IPS-18c (cell line): Measurements from ENCODE around the gene MAP3K3.

Source experiments
- H3K4me3 ChIP-seq: 2 replicates; pipeline ENCODE4 v1.7.0; 2013; ENCODE audit warnings: low read depth, mild to moderate bottlenecking, low read length, moderate library complexity; ENCODE audit not compliant: insufficient read depth
- H3K9me3 ChIP-seq: one replicate; pipeline ENCODE4 v1.6.1; 2013; ENCODE audit warnings: mild to moderate bottlenecking, low read length, moderate library complexity; ENCODE audit not compliant: control insufficient read depth, insufficient read depth

The MAP3K3 gene

DNA sequence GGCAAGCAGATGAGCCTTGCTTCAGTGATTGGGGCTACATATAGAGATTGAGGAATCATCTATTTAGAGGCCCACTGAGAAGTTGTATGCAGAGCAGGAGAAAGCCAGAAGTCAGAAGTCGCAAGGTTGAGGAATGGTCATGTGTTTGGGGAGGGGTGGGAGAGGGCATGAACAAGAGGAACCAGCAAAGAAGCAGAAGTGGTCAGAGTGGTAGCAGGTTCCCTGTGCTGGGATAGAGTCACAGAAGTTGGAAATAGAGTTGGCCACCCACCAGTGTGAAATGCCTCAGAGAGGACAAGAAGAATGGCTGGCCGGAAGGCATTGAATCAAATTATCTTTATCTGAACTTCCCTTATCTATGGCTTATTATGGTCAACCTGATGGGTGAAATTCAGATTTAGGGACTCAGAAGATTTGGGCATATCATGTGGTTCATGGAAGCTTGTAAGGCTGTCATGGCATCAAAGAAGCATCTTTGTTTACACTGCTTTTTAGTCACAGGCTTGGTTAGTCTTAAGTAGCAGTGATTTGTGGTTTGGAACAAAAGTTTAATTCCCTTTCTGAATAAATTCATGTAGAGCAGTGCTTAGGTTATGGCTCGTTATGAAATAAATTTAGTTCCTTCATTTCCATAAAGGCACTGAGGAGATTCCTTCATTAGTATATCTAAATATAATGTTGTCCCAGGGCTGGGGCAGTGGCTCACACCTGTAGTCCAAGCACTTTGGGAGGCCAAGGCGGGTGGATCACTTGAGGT, 19.7 kb downstream of the MAP3K3 start:
- Histone ChIP-seq H3K9me3 (no peaks in the 10 kb centered on the region), H3K4me3 (no peak overlapping the region)

DNA sequence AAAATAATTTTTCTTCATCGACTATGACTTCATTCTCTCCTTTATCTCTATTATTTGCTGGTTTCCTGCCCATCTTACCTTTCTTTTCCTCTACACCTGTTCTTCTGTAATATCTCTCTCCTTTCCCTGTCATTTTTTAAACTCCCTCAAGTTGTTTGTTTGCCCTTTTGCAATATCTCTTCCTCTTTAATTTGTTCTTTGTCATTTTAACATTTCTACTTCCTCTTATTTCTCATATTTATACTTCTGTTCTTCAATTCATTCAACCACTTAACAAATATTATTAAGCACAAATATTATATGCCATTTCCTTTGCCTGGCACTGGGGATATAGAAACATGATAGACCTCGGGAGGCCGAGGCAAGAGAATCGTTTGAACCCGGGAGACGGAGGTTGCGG, 22.6 kb downstream of the MAP3K3 start:
- Histone ChIP-seq H3K4me3 (no peak overlapping the region), H3K9me3 (no peaks in the 10 kb centered on the region)

DNA sequence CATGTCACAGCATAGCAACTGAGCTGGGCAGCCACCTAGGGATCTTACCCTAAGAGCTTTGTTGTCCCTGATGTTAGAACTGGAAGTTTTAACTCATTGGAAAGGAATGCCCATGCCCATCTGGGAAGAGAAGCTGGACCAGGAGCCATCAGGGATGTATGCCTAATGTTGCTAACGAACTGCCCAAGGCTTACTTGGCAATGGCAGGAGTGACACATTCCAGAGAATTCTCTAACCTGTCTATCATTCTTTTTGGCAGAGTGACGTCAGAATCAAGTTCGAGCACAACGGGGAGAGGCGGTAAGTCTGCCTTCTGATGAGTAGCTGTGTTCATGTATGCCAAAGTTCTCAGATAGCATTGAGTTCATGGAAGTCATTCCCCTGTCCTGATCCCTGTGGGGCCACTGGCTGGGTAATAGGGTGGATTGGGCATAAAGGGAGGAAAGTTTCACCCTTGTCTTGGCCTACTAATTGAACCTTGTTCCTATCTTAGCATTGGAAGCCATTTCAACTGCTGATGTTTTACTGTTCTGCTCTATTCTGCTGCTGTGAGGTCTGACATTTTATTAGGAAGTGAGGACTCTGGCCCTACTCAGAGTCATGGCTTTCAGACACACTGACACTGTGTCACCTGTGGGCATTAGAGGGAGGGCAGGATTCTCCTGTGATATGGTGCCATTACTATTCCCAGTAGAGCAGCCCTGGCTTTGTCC, 23.7 kb downstream of the MAP3K3 start:
- no peaks in the 10 kb centered on the region for H3K9me3 ChIP-seq
- H3K4me3 ChIP-seq = no peak overlapping the region

DNA sequence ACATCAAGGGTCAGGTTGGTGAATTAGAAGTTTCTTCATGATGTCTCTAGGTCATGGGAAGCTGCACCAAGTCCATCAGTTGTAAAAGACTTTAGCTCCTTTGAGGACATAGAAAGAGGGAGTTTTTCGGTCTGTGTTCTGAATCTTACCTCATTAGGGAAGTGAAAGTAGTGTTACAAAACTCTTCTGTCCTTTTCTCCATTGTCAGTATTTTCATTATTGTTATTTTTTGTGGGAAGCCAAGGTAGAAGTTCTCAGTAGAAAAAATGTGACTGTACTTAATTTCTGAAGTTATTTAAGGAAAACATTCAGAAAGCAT, 24.2 kb downstream of the MAP3K3 start:
- Histone ChIP-seq H3K4me3 (no peak overlapping the region), H3K9me3 (no peaks in the 10 kb centered on the region)

DNA sequence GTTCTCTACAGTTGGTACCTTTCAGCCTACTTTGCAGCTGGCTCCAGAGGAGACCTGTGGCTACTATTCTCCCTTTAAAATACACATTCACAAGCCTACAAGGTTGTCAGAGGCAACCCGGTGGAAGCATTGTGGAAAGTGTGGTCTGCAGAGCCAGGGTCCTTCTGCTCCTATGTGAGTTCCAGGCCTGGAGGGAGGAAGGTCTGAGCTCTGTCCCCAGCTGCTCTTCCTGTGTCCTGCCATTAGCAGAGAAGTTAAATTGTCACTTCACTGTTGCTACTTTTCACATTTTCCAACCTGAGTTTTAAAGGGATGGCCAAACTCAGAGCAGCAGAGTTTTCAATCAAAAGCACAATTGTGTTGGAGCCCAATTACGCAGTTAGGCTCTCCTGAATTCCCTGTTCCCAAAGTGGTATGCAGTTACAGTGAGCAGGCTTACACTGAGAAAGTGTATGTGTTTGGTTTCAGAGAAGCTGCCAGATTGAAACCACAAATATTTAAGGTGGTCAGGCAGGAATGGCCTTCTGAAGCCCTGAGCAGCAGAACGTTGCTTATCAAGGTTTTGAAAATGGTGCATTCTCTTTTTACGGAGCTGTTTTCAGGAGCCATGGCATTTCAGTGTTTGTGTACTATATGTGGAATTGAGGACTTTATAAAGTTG, 25.0 kb downstream of the MAP3K3 start:
- H3K4me3 ChIP-seq = no peak overlapping the region
- H3K9me3 ChIP-seq = no peaks in the 10 kb centered on the region

DNA sequence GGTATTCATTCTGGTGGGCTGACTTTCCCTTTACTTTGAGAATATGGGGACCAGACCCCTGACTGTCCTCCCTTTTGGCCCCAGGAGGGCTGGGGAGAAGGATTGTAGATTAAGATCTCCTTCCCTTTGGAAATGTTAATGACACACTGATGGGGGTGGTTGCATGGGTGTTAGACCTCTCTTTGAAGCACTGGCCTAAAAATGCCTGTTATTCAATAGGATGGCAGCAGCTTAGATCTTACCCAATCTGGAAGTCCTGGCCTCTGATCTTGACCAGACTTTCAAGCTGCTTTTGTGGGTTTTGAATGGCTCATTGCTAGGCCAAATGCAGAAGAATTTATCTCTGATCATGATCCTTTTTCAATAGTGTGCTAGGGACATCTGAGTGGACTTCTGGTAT, 25.7 kb downstream of the MAP3K3 start:
- Histone ChIP-seq H3K9me3 (no peaks in the 10 kb centered on the region), H3K4me3 (no peak overlapping the region)

DNA sequence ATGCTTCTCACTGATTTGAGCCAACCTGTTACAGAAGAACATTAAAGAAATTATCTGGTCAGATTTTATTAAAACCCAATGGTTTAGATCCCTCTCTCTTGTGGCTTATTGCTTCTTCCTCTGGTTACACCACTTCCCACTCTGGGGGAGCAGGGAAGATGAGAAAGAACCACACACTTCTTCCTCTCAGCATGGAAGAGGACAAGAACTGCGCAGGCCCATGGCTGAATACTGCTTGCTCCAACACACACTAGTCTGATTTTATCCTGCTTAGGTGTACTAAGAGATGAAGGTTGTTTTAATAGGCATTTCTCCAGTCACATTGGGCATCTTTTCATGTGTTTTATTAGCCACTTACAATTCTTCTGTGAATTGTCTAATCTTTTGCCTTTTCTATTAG, 27.6 kb downstream of the MAP3K3 start:
- Histone ChIP-seq H3K9me3 (no peaks in the 10 kb centered on the region), H3K4me3 (no peak overlapping the region)

DNA sequence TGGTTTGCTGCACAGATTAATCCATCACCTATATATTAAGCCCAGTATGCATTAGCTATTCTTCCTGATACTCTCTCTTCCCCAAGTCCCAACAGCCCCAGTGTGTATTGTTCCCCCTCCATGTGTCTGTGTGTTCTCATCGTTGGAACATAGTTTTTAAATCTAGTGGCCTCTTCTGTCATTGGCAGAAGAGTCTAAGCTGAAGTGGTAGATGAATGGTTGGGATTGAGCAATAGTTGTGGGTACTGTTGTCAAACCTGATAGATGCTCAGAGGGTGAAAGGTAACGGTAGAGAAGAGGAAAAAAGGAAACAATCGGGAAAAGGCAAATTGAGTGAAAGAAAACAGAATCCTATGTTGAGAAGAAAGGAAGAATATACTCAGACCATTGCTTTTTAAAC, 29.9 kb downstream of the MAP3K3 start:
- H3K4me3 ChIP-seq = no peak overlapping the region
- no peaks in the 10 kb centered on the region for H3K9me3 ChIP-seq

DNA sequence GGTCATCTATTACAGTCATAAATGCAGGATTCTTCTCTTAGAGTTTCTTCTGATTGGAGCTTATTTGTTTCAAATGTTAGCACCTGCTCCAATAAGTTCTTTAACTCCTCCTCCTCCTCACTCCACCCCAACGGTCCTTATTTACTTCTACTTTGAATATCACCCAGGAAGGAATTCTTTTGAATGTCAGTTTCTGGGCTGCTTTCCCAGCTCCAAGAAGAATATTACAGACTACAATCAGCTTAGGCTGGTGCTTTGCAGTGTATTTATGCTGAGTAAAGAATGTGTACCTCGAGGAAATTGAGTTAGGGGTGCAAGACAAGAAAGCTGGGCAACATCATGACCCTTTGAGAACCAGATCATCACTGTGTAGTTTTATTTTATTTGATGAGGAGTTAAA, 30.8 kb downstream of the MAP3K3 start:
- Histone ChIP-seq H3K4me3 (no peak overlapping the region), H3K9me3 (no peaks in the 10 kb centered on the region)

DNA sequence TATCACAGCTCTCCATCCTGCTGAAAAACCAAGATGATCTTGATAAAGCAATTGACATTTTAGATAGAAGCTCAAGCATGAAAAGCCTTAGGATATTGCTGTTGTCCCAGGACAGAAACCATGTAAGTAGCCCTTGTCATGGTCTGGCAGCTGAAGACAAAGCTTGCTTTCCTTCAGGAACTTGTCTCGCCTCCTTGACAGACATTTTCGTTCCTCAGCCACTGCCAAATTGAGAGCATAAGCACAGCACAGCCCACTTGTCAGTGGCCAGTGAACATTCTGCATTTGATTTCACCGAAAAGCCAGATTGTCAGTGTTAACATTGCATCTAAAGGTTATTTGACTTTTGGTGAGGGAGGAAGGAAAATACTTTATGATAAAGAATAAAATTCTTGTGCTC, 35.6 kb downstream of the MAP3K3 start:
- no peak overlapping the region for H3K4me3 ChIP-seq
- H3K9me3 ChIP-seq = no peaks in the 10 kb centered on the region

DNA sequence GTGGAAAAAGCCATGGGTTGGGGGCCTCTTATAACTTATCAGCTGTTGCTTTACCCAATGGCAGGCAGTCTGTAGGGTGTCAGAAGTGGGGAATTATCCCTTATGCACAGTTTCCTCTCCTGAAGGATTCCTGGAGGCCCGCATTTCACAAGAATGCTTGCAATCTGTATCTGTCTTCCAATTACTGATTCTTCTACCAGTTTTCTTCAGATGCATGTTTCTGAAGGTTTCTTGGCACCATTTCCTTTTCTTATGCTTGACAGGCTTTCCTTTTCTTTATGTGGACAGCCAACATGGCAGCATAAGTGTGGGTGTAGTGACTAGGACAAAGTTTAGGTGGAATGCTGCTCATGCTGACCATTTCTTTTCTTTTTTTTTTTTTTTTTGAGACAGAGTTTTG, 36.1 kb downstream of the MAP3K3 start:
- no peaks in the 10 kb centered on the region for H3K9me3 ChIP-seq
- no peak overlapping the region for H3K4me3 ChIP-seq

DNA sequence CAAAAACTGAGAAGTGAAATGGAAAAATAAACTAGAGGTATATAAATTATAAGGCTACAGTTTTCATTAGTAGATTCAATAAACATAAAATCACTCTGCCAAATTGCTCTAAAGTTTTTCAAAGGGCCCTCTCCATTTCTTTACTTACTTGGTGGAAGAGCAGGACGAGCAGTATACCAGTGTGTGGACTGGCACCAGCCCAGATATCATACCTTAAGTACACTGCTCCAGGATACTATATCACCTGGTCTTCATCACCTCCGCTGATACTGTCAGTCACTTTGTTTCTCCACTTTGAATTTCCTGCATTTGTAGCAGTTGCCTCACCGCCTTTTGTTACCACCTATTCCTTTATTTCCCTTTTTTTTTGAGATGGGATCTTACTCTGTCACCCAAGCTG, 37.6 kb downstream of the MAP3K3 start:
- Histone ChIP-seq H3K4me3 (no peak overlapping the region), H3K9me3 (no peaks in the 10 kb centered on the region)

DNA sequence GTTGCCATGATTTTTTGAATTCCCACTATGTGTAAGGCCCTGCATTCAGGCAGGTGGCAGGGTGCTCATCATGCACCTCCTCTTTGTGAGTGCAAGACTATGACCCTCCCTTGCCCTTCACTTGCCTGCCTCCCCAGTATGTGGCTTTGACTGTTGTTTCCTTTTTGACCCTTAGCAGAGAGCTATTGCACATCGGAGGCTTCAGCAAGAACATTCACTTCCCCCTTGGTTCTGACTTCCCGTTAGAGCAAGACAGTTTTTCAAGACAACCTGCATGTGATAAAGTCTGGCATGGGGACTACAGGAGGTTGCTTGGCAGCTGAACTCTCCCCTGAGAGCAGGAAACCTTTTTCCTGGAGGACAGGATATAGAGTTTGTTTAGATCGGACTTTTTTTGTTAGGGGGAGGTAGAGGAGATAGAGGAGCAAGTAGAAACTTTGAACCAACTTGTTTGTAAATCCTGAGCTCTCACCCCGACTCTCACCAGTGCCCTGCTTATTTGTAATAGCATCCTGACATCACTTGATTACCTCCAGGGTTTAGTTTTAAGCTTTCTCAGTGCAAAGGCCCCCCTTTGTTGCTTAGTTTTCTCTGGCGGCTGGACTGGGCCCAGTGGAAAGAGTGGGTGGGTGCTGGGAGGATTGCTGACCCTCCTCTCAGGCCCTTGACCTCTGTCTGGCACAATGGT, 43.5 kb downstream of the MAP3K3 start:
- Histone ChIP-seq H3K4me3 (no peak overlapping the region), H3K9me3 (no peaks in the 10 kb centered on the region)

DNA sequence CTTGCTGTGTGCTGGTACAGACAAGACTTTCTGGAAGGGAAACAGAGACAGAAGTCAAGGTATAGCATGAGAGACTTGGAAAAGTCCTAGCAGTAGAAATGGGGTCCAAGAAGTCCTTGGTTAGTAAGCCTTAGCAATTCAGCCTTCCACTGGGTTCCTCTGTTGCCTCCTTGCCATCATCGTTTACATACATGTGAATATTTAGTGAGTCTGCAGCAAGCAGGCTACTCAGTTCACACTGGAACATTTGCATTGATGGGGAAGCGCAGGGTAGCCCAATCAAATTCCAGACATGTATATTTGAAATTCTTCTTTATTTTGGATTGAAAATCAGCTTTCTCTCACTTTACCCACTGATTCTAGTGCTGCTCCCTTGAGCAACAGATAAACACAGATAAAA, 50.6 kb downstream of the MAP3K3 start:
- Histone ChIP-seq H3K4me3 (no peak overlapping the region), H3K9me3 (no peaks in the 10 kb centered on the region)

DNA sequence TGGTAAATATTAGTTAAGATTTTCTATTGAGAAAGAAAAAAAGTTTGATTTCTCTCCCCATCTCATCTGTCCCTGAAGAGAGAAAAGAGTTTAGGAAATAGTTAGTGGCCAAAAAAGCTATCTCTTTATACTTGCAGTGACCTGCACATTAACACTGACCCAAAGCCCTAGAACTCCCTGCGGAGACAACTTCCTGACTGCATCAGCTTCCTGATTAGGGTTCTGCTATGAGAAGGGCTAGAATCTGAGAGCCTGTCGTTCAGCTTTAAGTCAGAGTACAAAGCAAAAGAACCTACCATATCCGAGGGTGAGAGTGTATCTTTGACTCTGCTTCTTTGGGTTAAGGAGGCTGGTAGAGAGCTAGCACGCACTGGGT, 53.0 kb downstream of the MAP3K3 start:
- Histone ChIP-seq H3K4me3 (no peak overlapping the region), H3K9me3 (no peaks in the 10 kb centered on the region)

DNA sequence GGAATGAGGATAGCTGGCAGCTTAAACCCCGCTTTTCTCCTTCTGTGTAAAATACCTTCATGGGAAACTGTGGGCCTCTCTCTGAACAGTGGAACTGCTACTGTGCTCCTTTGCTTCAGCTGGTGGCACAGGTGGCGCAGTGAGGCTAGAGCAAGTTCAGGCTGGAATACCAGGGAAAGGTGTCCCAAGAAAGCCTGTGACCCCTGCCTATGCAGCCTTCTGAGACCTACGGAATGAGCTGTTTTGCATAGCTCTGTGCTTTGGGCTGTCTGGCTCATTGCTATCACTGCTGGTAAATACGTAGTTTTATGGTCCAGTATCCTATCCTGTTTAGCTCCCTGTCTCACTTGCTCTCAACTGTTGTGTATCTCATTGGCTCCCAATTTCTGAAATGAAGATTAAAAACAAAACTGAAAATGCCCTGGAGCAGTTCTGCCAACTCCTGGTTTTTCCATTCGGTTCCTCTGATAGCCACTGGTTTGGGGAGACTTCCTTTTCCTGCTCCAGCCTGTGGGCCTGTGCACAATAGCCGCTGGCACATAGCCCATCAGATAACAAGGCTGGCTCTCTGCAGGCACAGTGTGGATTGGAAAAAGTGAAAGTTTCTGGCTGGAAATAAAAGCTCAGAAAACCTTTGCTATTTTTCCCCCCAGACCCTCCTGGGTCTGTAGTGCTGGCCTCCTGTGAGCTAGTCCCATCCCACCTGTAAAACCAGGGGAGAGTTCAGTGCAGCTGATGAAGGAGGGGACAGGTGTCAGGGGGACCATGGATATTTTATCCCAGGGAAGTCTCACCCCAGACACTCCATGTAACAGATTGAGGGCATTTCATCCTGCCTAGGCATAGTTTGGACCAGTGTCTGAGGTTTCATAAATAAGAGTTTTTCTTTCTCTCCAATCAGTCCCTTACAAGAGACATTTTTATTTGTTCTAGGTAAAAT, 53.7 kb downstream of the MAP3K3 start:
- H3K4me3 ChIP-seq = no peak overlapping the region
- no peaks in the 10 kb centered on the region for H3K9me3 ChIP-seq

DNA sequence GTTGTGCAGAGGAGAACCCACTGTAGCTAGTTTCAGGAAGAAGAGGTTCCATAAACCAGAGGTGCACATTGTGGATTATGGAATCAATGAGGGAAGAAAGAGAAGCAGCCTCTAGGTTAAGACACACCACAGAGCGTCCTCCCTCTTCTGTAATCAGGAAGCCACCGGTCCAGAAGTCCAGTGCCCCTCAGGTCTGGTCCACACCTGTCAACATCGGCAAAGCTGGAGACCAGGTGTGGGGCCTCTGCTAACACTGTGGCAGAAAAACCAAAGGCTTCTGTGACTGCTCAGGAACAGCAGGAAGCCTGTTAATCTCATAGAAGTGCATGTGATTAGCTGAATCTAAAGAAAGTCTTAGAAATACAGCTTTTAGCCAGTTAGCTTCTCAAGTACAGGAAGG, 54.4 kb downstream of the MAP3K3 start:
- no peak overlapping the region for H3K4me3 ChIP-seq
- no peaks in the 10 kb centered on the region for H3K9me3 ChIP-seq
